ENCODE data around the gene RAB33A. TPM values are rescaled to one million over a fixed set of nuclear protein-coding genes. Genes with fewer than 3 reads are reported as not detected.

The RAB33A gene
- total and polyA plus RNA-seq, 2 donors (not counting 3 experiments of a cell fraction or from before 2014, with no cell fraction given) = 0.91 to 1.6 TPM

DNA sequence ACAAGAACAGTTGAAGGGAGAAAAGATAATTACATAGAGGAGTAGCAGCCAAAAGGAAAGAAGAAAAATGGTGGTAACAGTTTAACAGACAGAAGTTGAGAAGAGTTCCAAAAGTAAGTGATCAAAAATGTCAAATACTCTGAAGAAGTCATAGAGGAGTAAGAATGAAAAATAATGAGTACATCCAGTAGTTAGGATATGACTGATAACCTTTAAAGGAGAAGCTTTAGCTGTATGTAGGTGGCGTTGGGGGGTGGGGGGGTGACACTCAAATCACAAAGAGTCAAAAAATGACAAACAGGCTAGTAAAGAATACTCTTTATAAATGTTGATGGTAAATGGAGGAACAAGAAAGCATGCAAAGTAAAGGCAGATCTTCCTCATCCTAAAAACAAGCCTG is 40.6 kb downstream of the RAB33A start:
- dilution Hi-C loops (cut with MboI; ENCODE audit: extremely low pct_ligation_motif_present, low sequenced_read_pairs) = no loop called here
- Histone ChIP-seq H3K9me1 (replicated peaks; ENCODE audit: control insufficient read depth, extremely low read depth, insufficient read depth, low read length) (no peaks in the 10 kb centered on the region), H4K20me1 (replicated peaks; ENCODE audit: control insufficient read depth, extremely low read depth, insufficient read depth, low read length) (no peaks in the 10 kb centered on the region), H3K79me2 (ENCODE audit: control insufficient read depth, insufficient read depth, low read length) (no peaks in the 10 kb centered on the region), H3K9ac (replicated peaks; ENCODE audit: extremely low read depth, insufficient read depth, low read length) (no peak overlapping the region), H3K4me1 (ENCODE audit: control insufficient read depth, extremely low read depth, insufficient read depth, low read length) (no peaks in the 10 kb centered on the region), H3K36me3 (ENCODE audit: control insufficient read depth in 2 of 2, extremely low read depth in 1 of 2, insufficient read depth in 2 of 2, low read length in 2 of 2) (peaks cover 0 to 3% of the 10 kb centered on the region in 2 experiments), H3K27me3 (ENCODE audit: control insufficient read depth in 2 of 2, insufficient read depth in 2 of 2, low read length in 2 of 2) (no peaks in the 10 kb centered on the region), H3K9me3 (replicated peaks; ENCODE audit: control insufficient read depth, insufficient read depth, low read length) (no peaks in the 10 kb centered on the region), H3K4me2 (ENCODE audit: insufficient read depth, low read length) (no peak overlapping the region), H2AFZ (ENCODE audit: low read depth, low read length) (no peak overlapping the region), H3K4me3 (replicated peaks in 1 of 3; ENCODE audit: insufficient read depth in 1 of 3, low read depth in 1 of 3, low read length in 3 of 3) (no peak overlapping the region), H3K27ac (ENCODE audit: insufficient read depth, low read depth, low read length) (no peak overlapping the region)
- FAIRE-seq (no peak), DNase-seq (ENCODE audit: low read depth, low spot score) (no peak)
- POLR2A ChIA-PET = no interaction called here
- intact Hi-C loops (cut with micrococcal nuclease) = no loop called here
- CTCF ChIA-PET = no interaction called here
- TF ChIP-seq, protein P1, sequence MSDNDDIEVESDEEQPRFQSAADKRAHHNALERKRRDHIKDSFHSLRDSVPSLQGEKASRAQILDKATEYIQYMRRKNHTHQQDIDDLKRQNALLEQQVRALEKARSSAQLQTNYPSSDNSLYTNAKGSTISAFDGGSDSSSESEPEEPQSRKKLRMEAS (IDR thresholded peaks at IDR 0.05; ENCODE audit: insufficient read depth, insufficient read length) = no peak
- no peak for TF ChIP-seq POLR2A (IDR thresholded peaks at IDR 0.05; ENCODE audit: low read depth, low read length)
- no peak for TF ChIP-seq EZH2 (IDR thresholded peaks at IDR 0.05; ENCODE audit: borderline replicate concordance, low read depth, low read length, severe bottlenecking)
- TF ChIP-seq POLR2AphosphoS5 (IDR thresholded peaks at IDR 0.05; ENCODE audit: insufficient read depth, low read depth, low read length) = no peak
- no TSS peak for BruUV-seq (replicated peaks)

DNA sequence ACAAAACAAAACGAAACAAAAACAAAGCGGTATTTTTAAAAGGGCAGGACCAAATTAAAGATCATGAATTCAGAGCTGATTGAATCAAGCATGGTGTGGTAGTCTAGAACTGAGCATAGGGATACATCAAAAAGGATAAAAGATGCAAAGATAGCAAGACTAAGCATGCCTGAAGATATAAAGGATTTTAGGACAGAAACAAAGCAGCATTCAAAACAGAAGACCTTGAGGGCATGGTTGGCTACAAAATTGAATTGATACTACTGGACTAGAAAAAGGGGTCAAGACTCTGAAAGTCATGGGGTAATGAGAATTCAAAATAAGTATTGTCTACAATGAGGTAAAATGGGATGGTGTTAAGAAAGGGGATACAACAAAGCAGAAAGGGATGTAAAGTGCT is 41.6 kb downstream of the RAB33A start:
- no peaks in the 10 kb centered on the region for H3K79me2 ChIP-seq (ENCODE audit: control insufficient read depth, insufficient read depth, low read length)
- H3K9ac ChIP-seq (replicated peaks; ENCODE audit: extremely low read depth, insufficient read depth, low read length) = no peak overlapping the region
- no peaks in the 10 kb centered on the region for H4K20me1 ChIP-seq (replicated peaks; ENCODE audit: control insufficient read depth, extremely low read depth, insufficient read depth, low read length)
- no peak overlapping the region for H3K4me2 ChIP-seq (ENCODE audit: insufficient read depth, low read length)
- H2AFZ ChIP-seq (ENCODE audit: low read depth, low read length) = no peak overlapping the region
- ChIA-PET CTCF (no interaction called here), POLR2A (no interaction called here)
- no peak overlapping the region for H3K4me3 ChIP-seq (replicated peaks in 1 of 3; ENCODE audit: insufficient read depth in 1 of 3, low read depth in 1 of 3, low read length in 3 of 3)
- BruUV-seq (replicated peaks) = no TSS peak
- H3K36me3 ChIP-seq (ENCODE audit: control insufficient read depth in 2 of 2, extremely low read depth in 1 of 2, insufficient read depth in 2 of 2, low read length in 2 of 2) = peaks cover 0 to 3% of the 10 kb centered on the region in 2 experiments
- FAIRE-seq = no peak
- no peaks in the 10 kb centered on the region for H3K9me3 ChIP-seq (replicated peaks; ENCODE audit: control insufficient read depth, insufficient read depth, low read length)
- dilution Hi-C loops (cut with MboI; ENCODE audit: extremely low pct_ligation_motif_present, low sequenced_read_pairs) (no loop called here), intact Hi-C loops (cut with micrococcal nuclease) (no loop called here)
- H3K9me1 ChIP-seq (replicated peaks; ENCODE audit: control insufficient read depth, extremely low read depth, insufficient read depth, low read length) = no peaks in the 10 kb centered on the region
- DNase-seq (ENCODE audit: low read depth, low spot score) = no peak
- no peaks in the 10 kb centered on the region for H3K4me1 ChIP-seq (ENCODE audit: control insufficient read depth, extremely low read depth, insufficient read depth, low read length)
- H3K27me3 ChIP-seq (ENCODE audit: control insufficient read depth in 2 of 2, insufficient read depth in 2 of 2, low read length in 2 of 2) = no peaks in the 10 kb centered on the region
- TF ChIP-seq POLR2A (IDR thresholded peaks at IDR 0.05; ENCODE audit: low read depth, low read length) (no peak), POLR2AphosphoS5 (IDR thresholded peaks at IDR 0.05; ENCODE audit: insufficient read depth, low read depth, low read length) (no peak), MYC (IDR thresholded peaks at IDR 0.05; ENCODE audit: low read depth, low read length) (no peak), EZH2 (IDR thresholded peaks at IDR 0.05; ENCODE audit: borderline replicate concordance, low read depth, low read length, severe bottlenecking) (no peak), JUN (IDR thresholded peaks at IDR 0.05; ENCODE audit: borderline replicate concordance, insufficient read depth, insufficient read length, low read depth) (no peak)
- TF ChIP-seq, protein P1 (IDR thresholded peaks at IDR 0.05; ENCODE audit: insufficient read depth, insufficient read length) = no peak
- TF ChIP-seq, protein P2, sequence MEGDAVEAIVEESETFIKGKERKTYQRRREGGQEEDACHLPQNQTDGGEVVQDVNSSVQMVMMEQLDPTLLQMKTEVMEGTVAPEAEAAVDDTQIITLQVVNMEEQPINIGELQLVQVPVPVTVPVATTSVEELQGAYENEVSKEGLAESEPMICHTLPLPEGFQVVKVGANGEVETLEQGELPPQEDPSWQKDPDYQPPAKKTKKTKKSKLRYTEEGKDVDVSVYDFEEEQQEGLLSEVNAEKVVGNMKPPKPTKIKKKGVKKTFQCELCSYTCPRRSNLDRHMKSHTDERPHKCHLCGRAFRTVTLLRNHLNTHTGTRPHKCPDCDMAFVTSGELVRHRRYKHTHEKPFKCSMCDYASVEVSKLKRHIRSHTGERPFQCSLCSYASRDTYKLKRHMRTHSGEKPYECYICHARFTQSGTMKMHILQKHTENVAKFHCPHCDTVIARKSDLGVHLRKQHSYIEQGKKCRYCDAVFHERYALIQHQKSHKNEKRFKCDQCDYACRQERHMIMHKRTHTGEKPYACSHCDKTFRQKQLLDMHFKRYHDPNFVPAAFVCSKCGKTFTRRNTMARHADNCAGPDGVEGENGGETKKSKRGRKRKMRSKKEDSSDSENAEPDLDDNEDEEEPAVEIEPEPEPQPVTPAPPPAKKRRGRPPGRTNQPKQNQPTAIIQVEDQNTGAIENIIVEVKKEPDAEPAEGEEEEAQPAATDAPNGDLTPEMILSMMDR (IDR thresholded peaks at IDR 0.05; ENCODE audit: extremely low read depth in 1 of 2, insufficient read depth in 1 of 2, low read depth in 1 of 2, low read length in 2 of 2) = no peak
- H3K27ac ChIP-seq (ENCODE audit: insufficient read depth, low read depth, low read length) = no peak overlapping the region
